Left kidney (tissue), 1 donor: ENCODE results near the gene HCN3. TPM values are rescaled to one million over a fixed set of nuclear protein-coding genes. Genes with fewer than 3 reads are reported as not detected.

Experiments used
- polyA plus RNA-seq: library from polyadenylated mRNA; unstranded; fragments of 120-200 nt; gene quantifications from one replicate; pipeline ENCODE4 v1.2.1, GENCODE V29; 2013; ENCODE audit not compliant: insufficient read length

HCN3 gene
- polyA plus RNA-seq, 1 donor = 13.9 TPM

Other genes with a start within 250 kb of the HCN3 start
- gene DCST2, start 243.7 kb upstream of the HCN3 start, polyA plus RNA-seq = 2.5 TPM
- gene DCST1, start 243.6 kb upstream of the HCN3 start, polyA plus RNA-seq = 0.58 TPM
- 41.9 TPM for gene ADAM15, start 226.1 kb upstream of the HCN3 start, polyA plus RNA-seq
- 20.2 TPM for gene EFNA4, start 213.7 kb upstream of the HCN3 start, polyA plus RNA-seq
- gene EFNA3, start 198.6 kb upstream of the HCN3 start, polyA plus RNA-seq = 6.1 TPM
- gene EFNA1, start 149.6 kb upstream of the HCN3 start, polyA plus RNA-seq = 56.0 TPM
- gene SLC50A1, start 141.6 kb upstream of the HCN3 start, polyA plus RNA-seq = 57.8 TPM
- 26.9 TPM for gene DPM3, start 136.9 kb upstream of the HCN3 start, polyA plus RNA-seq
- 134 TPM for gene KRTCAP2, start 104.2 kb upstream of the HCN3 start, polyA plus RNA-seq
- gene TRIM46, start 103.6 kb upstream of the HCN3 start, polyA plus RNA-seq = 4.4 TPM
- 49.6 TPM for gene THBS3, start 69.6 kb upstream of the HCN3 start, polyA plus RNA-seq
- 40.7 TPM for gene MTX1, start 68.8 kb upstream of the HCN3 start, polyA plus RNA-seq
- gene ENTREP3, start 22.0 kb upstream of the HCN3 start, polyA plus RNA-seq = 23.6 TPM
- gene SCAMP3, start 15.1 kb upstream of the HCN3 start, polyA plus RNA-seq = 55.7 TPM
- gene CLK2, start 4.0 kb upstream of the HCN3 start, polyA plus RNA-seq = 87.6 TPM
- 7.6 TPM for gene PKLR, start 24.0 kb downstream of the HCN3 start, polyA plus RNA-seq
- 179 TPM for gene FDPS, start 31.4 kb downstream of the HCN3 start, polyA plus RNA-seq
- 34.3 TPM for gene RUSC1, start 43.4 kb downstream of the HCN3 start, polyA plus RNA-seq